HEK293 (cell line): Measurements from ENCODE around the gene PLCH2.

Experiments
- CTCF ChIP-seq: fragments of 450-650 bp; formaldehyde crosslinking; IDR thresholded peaks from 2 replicates; pipeline ENCODE4 v1.5.1; 2016; ENCODE audit warnings: missing biosample characterization, missing genetic modification characterization
- PBX3 ChIP-seq: sonication (generic); formaldehyde crosslinking; IDR thresholded peaks from 2 replicates; pipeline ENCODE4 v1.8.1; 2022; ENCODE audit warnings: mild to moderate bottlenecking, moderate library complexity, missing genetic modification reagents
- REST ChIP-seq: fragments of 450-650 bp; formaldehyde crosslinking; IDR thresholded peaks from 2 replicates; pipeline ENCODE4 v1.5.1; 2016; ENCODE audit warnings: missing biosample characterization, missing genetic modification characterization
- YY1 ChIP-seq: fragments of 450-650 bp; formaldehyde crosslinking; IDR thresholded peaks from 2 replicates; pipeline ENCODE4 v1.5.1; 2018; ENCODE audit warnings: missing biosample characterization, missing genetic modification characterization
- ZBTB11 ChIP-seq: fragments of 450-650 bp; formaldehyde crosslinking; conservative IDR thresholded peaks from 2 replicates; pipeline ENCODE4 v1.5.1; 2016; ENCODE audit warnings: low read depth, missing biosample characterization, missing genetic modification characterization
- ZBTB7A ChIP-seq: fragments of 450-650 bp; formaldehyde crosslinking; IDR thresholded peaks from 2 replicates; pipeline ENCODE4 v1.5.1; 2016; ENCODE audit warnings: low read depth, missing biosample characterization, missing genetic modification characterization
- ZNF138 ChIP-seq: fragments of 450-650 bp; formaldehyde crosslinking; IDR thresholded peaks from 2 replicates; pipeline ENCODE4 v1.5.1; 2016; ENCODE audit warnings: missing biosample characterization, missing genetic modification characterization, borderline replicate concordance
- ZNF16 ChIP-seq: fragments of 450-650 bp; formaldehyde crosslinking; IDR thresholded peaks from 2 replicates; pipeline ENCODE4 v1.5.1; 2016; ENCODE audit warnings: low read depth, missing biosample characterization, missing genetic modification characterization
- ZNF23 ChIP-seq: fragments of 450-650 bp; formaldehyde crosslinking; IDR thresholded peaks from 2 replicates; pipeline ENCODE4 v1.5.1; 2016; ENCODE audit warnings: missing biosample characterization, missing genetic modification characterization, borderline replicate concordance
- ZNF24 ChIP-seq: fragments of 450-650 bp; formaldehyde crosslinking; IDR thresholded peaks from 2 replicates; pipeline ENCODE4 v1.5.1; 2016; ENCODE audit warnings: missing biosample characterization, missing genetic modification characterization
- ZNF510 ChIP-seq: fragments of 450-650 bp; formaldehyde crosslinking; IDR thresholded peaks from 2 replicates; pipeline ENCODE4 v1.5.1; 2018; ENCODE audit warnings: mild to moderate bottlenecking, missing genetic modification characterization, missing biosample characterization; ENCODE audit not compliant: insufficient replicate concordance
- ZNF639 ChIP-seq: fragments of 450-650 bp; formaldehyde crosslinking; IDR thresholded peaks from 2 replicates; pipeline ENCODE4 v1.5.1; 2016; ENCODE audit warnings: missing biosample characterization, missing genetic modification characterization
- ZSCAN18 ChIP-seq: fragments of 450-650 bp; formaldehyde crosslinking; IDR thresholded peaks from 2 replicates; pipeline ENCODE4 v1.5.1; 2016; ENCODE audit warnings: missing biosample characterization, missing genetic modification characterization

GRCh38 chr1:2468540-2468939, 7.5 kb upstream of the PLCH2 start:
- TF ChIP-seq CTCF (tag by site-specific recombination) (no peak), PBX3 (CRISPR knock-in tag) (no peak), ZBTB7A (tag by site-specific recombination) (no peak), REST (tag by site-specific recombination) (no peak), ZNF639 (tag by site-specific recombination) (no peak), YY1 (no peak), ZNF16 (tag by site-specific recombination) (no peak), ZSCAN18 (tag by site-specific recombination) (no peak), ZBTB11 (tag by site-specific recombination) (no peak), ZNF510 (tag by site-specific recombination) (no peak), ZNF23 (tag by site-specific recombination) (no peak), ZNF24 (tag by site-specific recombination) (no peak), ZNF138 (tag by site-specific recombination) (no peak)
